CD4-positive, alpha-beta T cell treated with Interleukin-21 for 1 hour (primary cell): ENCODE measurements around the gene FCRLB.
"Not testable (repeated sequence)": the region's sequence is repeated elsewhere in the genome, so short reads cannot be mapped to it uniquely, and the experiment has no call there.

Source experiments
- DNase-seq: peaks from one replicate; pipeline ENCODE4 v3.0.0-alpha.2; 2020

Gene FCRLB

GRCh38 chr1:161720956-161721737 is at the start of gene FCRLB:
FCRLB (plus strand) TSS chr1:161721544; CDS start chr1:161722673, 1,129 bp downstream.
- no peak for DNase-seq

GRCh38 chr1:161673437-161673836 is 47.9 kb upstream of the FCRLB start:
- not testable (repeated sequence) for DNase-seq

GRCh38 chr1:161674447-161674846 is 46.9 kb upstream of the FCRLB start:
- not testable (repeated sequence) for DNase-seq

- not testable (repeated sequence) for DNase-seq
These were observed 46.4 kb upstream of the FCRLB start for GRCh38 chr1:161674908-161675307.

GRCh38 chr1:161676441-161676840 is 44.9 kb upstream of the FCRLB start:
- DNase-seq: no peak

GRCh38 chr1:161676958-161677689 is 44.2 kb upstream of the FCRLB start:
- DNase-seq: no peak

GRCh38 chr1:161678500-161678899 is 42.8 kb upstream of the FCRLB start:
- DNase-seq: no peak

GRCh38 chr1:161681879-161682278 is 39.5 kb upstream of the FCRLB start:
- DNase-seq: no peak

GRCh38 chr1:161688946-161689345 is 32.4 kb upstream of the FCRLB start:
- no peak for DNase-seq

- no peak for DNase-seq
These were observed 29.5 kb upstream of the FCRLB start for GRCh38 chr1:161691846-161692245.

- not testable (repeated sequence) for DNase-seq
These were observed 28.2 kb upstream of the FCRLB start for GRCh38 chr1:161693020-161693712.

- not testable (repeated sequence) for DNase-seq
These were observed 23.0 kb upstream of the FCRLB start for GRCh38 chr1:161698302-161698701.

GRCh38 chr1:161702250-161702649 is 19.1 kb upstream of the FCRLB start:
- no peak for DNase-seq

- DNase-seq: no peak
These were observed 15.8 kb upstream of the FCRLB start for GRCh38 chr1:161705537-161705936.

- DNase-seq: no peak
These were observed 15.2 kb upstream of the FCRLB start for GRCh38 chr1:161706113-161706481.

- no peak for DNase-seq
These were observed 14.6 kb upstream of the FCRLB start, which contains the start of gene FCRLA for GRCh38 chr1:161706482-161707347. FCRLA (plus strand) TSS chr1:161707229; CDS start chr1:161707265, 36 bp downstream.

GRCh38 chr1:161707503-161707902 is 13.8 kb upstream of the FCRLB start:
- no peak for DNase-seq

GRCh38 chr1:161709373-161709772 is 12.0 kb upstream of the FCRLB start:
- no peak for DNase-seq

- no peak for DNase-seq
These were observed 10.8 kb upstream of the FCRLB start for GRCh38 chr1:161710560-161710959.

GRCh38 chr1:161718559-161719324 is 2.6 kb upstream of the FCRLB start:
- no peak for DNase-seq

GRCh38 chr1:161719325-161719611 is 2.1 kb upstream of the FCRLB start:
- no peak for DNase-seq

- DNase-seq: no peak
These were observed 922 bp upstream of the FCRLB start for GRCh38 chr1:161720422-161720821.
